HG03175 (cell line): Measurements from ENCODE around the gene ATP5F1E.
"Not testable (repeated sequence)": the region's sequence is repeated elsewhere in the genome, so short reads cannot be mapped to it uniquely, and the experiment has no call there.

Source experiments
- ATAC-seq: cut with Tn5 transposase; IDR thresholded peaks from one replicate; pipeline ENCODE4 v1.9.1; 2021; ENCODE audit warnings: mild to moderate bottlenecking, moderate library complexity; ENCODE audit not compliant: unreplicated experiment

ATP5F1E gene

DNA sequence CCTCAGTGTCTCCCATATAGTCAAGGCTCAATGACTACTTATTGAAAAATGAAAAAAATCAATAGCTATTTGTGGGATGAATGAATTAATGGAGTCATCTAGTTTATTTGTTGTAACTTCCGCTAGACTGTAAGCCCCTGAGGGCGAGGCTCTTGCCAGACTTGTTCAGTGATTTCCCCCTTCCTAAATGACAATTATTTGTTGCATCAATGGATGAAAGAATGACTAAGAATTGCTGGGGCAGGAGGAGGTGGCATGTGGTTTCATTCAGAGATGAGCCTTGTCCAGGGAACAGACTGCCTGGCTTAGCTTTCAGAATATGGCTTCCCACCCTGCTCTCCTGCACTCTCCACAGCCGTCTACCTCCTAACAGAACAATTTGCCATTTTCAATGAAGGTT, 11.6 kb upstream of the ATP5F1E start:
- no peak for ATAC-seq

- ATAC-seq = peak; percentile 93
These were observed 10.9 kb upstream of the ATP5F1E start for GRCh38 chr20:59042796-59043631.

DNA sequence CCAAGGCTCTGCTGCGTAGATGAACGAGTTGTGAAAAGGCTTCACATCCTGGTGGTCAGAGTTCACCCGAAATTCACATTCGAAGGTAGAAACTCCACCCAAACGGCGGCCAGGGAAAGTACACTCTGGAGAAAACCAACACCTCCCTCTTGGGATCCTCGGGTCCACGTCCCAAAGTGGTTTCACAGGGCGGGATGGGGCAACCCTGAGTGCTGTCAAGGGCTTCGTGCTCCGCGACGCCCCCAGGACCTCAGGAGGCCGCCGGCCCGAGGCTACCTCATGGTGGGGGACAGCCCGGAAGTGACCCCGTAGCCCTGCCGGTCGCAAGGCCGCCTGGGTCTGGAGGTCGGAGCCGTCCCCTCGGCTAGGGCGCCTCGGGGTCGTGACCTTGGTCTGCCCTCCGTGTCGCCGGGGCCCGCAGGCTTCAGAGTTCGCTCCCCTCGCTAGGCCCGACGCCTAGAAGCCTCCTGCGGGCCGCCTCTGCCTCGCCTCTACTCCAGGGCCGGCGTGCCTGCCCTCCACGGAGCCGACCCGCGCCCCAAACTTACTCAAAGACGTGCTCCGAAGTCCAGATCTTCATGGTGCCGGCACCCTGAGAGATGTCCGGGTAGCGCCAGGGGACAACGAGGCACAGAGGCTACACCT, 10.1 kb upstream of the ATP5F1E start, which contains the start of gene PRELID3B:
TSS of gene PRELID3B (minus strand) at position 636 of the 645 bp plus-strand sequence. CDS start at position 580, 56 bp downstream.
- peak; percentile 40 for ATAC-seq

DNA sequence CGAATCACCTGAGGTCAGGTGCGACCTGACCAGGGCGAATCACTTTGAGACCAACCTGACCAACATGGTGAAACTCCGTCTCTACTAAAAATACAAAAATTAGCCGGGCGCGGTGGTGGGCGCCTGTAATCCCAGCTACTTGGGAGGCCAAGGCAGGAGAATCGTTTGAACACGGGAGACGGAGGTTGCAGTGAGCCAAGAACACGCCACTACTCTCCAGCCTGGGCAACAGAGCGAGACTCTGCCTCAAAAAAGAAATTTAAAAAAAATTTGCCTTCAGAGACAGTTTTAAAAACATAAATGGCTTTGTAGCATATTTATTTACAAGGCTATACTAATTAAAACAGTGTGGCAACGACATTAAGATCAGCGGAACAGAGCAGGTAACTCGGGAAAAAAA, 9.4 kb upstream of the ATP5F1E start:
- not testable (repeated sequence) for ATAC-seq

GRCh38 chr20:59040667-59041066, 8.5 kb upstream of the ATP5F1E start:
- no peak for ATAC-seq

- no peak for ATAC-seq
These were observed 7.1 kb upstream of the ATP5F1E start for GRCh38 chr20:59039233-59039632.

DNA sequence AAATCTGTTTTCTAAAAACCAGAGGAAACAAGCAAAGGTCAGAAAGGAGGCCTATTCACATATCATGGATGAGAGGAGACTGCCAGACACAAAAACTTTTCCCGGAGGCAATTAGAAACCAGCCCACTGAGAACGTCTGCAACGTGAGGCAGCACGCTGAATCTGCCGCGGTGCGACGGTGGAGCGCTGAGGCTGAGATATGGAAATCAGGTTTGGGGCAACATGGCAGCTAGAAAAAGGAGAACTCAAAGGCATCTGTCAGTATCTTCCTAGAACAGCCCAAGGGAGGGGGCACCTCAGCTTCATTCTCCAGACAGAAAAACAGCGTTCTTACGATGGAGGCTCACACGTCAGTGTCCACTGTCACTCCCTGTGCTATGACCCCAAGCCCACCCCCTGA, 5.3 kb upstream of the ATP5F1E start:
- ATAC-seq = no peak

DNA sequence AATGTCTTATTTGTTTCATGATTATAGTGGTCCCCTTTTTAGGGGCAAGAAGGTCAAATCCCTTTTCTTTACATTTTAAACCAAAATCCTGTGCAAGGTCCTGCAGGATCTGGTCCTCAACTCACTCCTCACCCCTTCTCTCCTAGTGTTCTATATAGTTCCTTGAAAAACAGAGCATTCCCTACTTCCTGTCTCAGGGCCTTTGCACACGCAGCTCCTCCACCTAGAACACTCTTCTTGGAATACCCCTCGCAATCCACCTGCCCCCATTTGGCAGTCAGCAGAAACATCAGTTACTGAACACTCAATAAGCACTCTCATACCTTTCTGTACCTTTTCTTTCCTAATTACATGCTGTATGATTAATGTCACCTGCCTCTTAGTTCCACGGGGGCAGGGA, 3.2 kb upstream of the ATP5F1E start:
- no peak for ATAC-seq

- ATAC-seq = no peak
These were observed 1.6 kb upstream of the ATP5F1E start for GRCh38 chr20:59033616-59034165.

- ATAC-seq = no peak
These were observed 958 bp upstream of the ATP5F1E start for GRCh38 chr20:59033093-59033492.

- ATAC-seq = no peak
These were observed 551 bp upstream of the ATP5F1E start for GRCh38 chr20:59032713-59033059.

- no peak for ATAC-seq
These were observed 542 bp downstream of the ATP5F1E start for GRCh38 chr20:59031564-59032022.

DNA sequence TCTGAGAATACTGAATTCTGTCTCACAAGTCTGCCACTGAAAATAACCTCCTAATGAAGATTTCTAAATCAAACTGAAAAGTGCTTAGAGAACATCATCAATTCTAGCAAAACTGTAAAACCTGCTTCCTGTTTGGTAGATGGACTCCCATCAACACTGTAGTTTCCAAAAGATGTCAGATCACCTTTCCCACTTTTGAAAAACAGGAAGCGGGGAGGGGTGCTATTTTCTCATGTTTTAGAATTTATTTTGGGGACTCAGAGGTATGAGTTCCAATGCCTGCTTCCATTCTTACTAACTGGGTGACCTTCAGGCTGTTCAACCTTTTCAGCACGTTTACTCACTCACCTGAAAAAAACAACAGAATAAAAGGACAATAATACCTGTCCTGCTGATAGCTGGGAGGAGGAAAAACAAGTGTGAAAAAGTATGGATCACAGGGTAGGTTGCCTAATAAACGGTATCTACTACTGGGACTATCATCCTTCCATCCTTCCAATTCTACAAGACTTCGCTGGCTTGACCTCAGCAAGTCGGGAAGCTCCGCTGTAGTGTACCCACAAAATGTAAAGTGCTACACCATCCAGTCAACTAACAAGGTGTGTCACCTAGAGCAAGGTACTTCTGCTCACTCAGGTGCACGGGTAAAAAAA, 1.1 kb downstream of the ATP5F1E start:
- ATAC-seq = no peak

GRCh38 chr20:59028812-59029211, 3.3 kb downstream of the ATP5F1E start:
- ATAC-seq = no peak

DNA sequence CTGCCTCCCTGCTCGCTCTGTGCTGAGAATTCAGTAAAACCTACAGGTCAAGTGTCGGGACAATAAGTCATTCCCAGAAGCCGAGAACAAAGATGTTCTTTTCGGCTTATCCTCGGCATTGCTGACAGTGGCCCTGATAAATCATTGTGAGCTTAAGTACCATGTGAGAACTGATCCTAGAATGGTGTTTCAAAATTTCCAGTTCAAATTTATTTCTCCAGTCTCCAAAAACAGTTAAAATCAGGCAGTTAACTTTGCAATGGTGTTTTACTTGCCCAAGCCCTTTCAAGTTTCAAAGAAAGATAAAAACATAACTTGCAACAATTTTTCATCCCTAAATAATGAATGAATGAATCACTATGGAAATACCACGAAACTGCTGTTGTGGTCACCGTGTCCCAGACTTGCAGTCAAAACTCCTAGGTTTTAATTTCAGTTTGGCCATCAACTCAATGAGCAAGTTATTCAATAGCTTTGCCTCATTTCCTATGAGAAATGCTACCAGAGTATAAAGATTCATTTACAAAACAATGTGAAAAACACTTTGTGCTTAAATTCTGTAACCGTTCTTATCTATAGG, 4.3 kb downstream of the ATP5F1E start:
- no peak for ATAC-seq

- ATAC-seq = no peak
These were observed 5.0 kb downstream of the ATP5F1E start for GRCh38 chr20:59026904-59027740.

DNA sequence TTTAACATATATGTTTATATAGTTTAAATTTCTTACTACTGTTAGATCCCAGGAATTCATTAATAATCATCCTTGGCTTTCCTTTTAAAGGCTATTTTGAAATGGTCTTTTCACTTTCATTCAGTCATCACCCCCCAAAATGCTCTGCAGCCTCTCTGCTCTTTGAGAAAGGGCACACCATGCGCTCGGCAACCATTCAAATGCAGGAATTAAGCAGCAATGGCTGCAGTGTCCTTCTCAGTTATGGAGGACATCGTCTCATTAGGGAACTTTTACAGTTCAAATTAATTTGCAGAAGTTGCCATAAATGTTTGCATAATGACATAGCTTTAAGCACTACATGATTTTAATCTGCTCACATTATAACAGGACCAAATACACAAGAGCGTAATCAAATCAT, 6.6 kb downstream of the ATP5F1E start:
- ATAC-seq = no peak

DNA sequence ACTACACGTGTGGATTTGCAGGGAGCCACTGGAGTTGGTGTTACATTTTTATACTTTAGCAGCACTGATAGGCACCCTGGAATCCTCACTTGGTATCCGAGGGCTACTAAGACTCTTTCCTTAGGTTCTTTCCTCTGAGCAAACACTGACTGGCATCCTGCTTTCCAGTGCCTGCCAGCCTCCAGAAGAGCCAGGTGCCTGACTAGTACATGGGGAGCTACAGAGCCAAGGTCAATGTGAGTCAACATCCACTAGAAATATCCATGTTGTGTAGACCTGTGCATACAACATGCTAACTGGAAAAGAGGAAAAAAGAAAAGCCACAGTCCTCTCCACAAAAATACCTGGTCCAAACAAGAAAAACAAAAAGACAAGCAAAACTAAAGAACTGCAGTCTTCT, 7.0 kb downstream of the ATP5F1E start:
- ATAC-seq = no peak

- ATAC-seq = no peak
These were observed 8.0 kb downstream of the ATP5F1E start for GRCh38 chr20:59024111-59024530.

DNA sequence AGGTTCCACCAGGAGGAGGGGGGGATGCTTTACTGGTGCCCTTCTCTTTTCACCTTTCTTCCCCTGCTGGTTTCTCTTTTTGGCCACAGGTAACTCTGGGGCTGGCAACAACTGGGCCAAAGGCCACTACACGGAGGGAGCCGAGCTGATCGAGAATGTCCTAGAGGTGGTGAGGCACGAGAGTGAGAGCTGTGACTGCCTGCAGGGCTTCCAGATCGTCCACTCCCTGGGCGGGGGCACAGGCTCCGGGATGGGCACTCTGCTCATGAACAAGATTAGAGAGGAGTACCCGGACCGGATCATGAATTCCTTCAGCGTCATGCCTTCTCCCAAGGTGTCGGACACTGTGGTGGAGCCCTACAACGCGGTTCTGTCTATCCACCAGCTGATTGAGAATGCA, 8.5 kb downstream of the ATP5F1E start:
- ATAC-seq = no peak
